ENCODE data around the gene TMC2. TPM values are rescaled to one million over a fixed set of nuclear protein-coding genes. Genes with fewer than 3 reads are reported as not detected.
"Not testable (repeated sequence)": the region's sequence is repeated elsewhere in the genome, so short reads cannot be mapped to it uniquely, and the experiment has no call there.

TMC2 gene
- total and polyA plus RNA-seq, 10 donors: 0.07 to 1.2 (median 0.13) TPM; not detected in 2

DNA sequence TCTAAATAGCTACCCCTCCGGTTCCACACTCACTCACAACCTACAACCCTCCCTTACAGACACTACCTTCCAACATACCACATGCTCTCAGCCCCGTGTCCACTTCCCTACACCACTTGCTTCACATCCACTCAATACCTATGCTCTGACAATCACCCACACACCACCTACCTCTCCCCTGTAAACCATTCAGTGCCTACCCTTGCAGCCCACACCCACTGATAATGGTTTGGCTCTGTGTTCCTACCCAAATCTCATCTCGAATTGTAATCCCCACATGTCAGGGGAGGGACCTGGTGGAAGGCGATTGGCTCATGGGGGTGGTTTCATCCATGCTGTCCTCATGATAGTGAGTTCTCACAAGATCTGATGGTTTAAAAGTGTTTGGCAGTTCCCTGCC is 17.8 kb upstream of the TMC2 start:
- Histone ChIP-seq H3K36me3 (no peaks in the 10 kb centered on the region), H3K4me1 (peaks cover 0 to 18% (median 5%) of the 10 kb centered on the region in 6 donors), H3K9me3 (no peaks in the 10 kb centered on the region), H3K27me3 (replicated peaks in 1 of 7) (no peaks in the 10 kb centered on the region), H3K27ac (no peak overlapping the region), H3K4me3 (no peak overlapping the region)
- intact Hi-C loops (cut with DNase I; ENCODE audit: low total_unique reads): no loop called here
- WGBS, 5 donors: 81 to 91% (median 83%) methylated on average over 4 of the region's 4 CpGs
- DNase-seq: no peak
- no peak for TF ChIP-seq POLR2A (IDR thresholded peaks at IDR 0.05)
- TF ChIP-seq POLR2AphosphoS5 (IDR thresholded peaks at IDR 0.05): no peak
- TF ChIP-seq, protein P1, sequence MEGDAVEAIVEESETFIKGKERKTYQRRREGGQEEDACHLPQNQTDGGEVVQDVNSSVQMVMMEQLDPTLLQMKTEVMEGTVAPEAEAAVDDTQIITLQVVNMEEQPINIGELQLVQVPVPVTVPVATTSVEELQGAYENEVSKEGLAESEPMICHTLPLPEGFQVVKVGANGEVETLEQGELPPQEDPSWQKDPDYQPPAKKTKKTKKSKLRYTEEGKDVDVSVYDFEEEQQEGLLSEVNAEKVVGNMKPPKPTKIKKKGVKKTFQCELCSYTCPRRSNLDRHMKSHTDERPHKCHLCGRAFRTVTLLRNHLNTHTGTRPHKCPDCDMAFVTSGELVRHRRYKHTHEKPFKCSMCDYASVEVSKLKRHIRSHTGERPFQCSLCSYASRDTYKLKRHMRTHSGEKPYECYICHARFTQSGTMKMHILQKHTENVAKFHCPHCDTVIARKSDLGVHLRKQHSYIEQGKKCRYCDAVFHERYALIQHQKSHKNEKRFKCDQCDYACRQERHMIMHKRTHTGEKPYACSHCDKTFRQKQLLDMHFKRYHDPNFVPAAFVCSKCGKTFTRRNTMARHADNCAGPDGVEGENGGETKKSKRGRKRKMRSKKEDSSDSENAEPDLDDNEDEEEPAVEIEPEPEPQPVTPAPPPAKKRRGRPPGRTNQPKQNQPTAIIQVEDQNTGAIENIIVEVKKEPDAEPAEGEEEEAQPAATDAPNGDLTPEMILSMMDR (IDR thresholded peaks at IDR 0.05 in 8 of 11, conservative IDR thresholded peaks at IDR 0.05 in 3 of 11): no peak

DNA sequence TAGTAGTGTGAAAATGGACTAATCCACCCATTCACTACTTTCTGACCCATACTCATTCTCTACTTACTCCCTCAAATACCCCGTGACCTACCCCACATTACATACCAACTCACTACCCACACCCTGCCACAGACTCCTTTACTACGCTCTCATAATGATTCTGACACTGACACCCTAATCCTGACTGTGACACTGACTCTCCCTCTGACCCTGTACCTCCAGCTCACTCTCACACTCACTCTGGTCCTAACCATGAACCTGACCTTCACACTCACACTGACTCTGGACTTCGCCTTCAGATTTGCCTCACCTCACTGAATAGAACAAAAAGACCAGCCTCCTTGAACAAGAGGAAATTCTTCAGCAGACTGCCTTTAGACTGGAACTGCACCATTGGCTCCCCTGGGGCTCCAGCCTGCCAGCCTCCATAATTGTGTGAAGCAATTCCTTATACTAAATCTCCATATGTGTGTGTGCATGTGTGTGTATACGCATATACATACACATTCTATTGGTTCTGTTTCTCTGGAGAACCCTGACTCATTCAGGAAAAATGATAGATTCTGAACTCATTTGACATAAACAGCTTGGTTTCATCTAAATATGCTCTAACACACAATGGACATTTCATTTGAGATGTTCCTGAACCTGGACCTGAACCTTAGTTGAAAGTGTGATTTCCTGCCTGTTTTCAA is 17.1 kb upstream of the TMC2 start:
- WGBS, 5 donors: 91 to 94% (median 91%) methylated on average over 4 of the region's 4 CpGs
- no peaks in the 10 kb centered on the region for H3K27me3 ChIP-seq (replicated peaks in 1 of 7)
- H3K4me1 ChIP-seq: peaks cover 0 to 25% (median 11%) of the 10 kb centered on the region in 6 donors
- H3K36me3 ChIP-seq: no peaks in the 10 kb centered on the region
- no peak for TF ChIP-seq POLR2A (IDR thresholded peaks at IDR 0.05)
- TF ChIP-seq, protein P1 (IDR thresholded peaks at IDR 0.05 in 8 of 11, conservative IDR thresholded peaks at IDR 0.05 in 3 of 11): no peak
- no peak for TF ChIP-seq POLR2AphosphoS5 (IDR thresholded peaks at IDR 0.05)
- intact Hi-C loops (cut with DNase I; ENCODE audit: low total_unique reads): no loop called here
- no peak overlapping the region for H3K27ac ChIP-seq
- no peak for DNase-seq
- no peak overlapping the region for H3K4me3 ChIP-seq
- H3K9me3 ChIP-seq: no peaks in the 10 kb centered on the region

DNA sequence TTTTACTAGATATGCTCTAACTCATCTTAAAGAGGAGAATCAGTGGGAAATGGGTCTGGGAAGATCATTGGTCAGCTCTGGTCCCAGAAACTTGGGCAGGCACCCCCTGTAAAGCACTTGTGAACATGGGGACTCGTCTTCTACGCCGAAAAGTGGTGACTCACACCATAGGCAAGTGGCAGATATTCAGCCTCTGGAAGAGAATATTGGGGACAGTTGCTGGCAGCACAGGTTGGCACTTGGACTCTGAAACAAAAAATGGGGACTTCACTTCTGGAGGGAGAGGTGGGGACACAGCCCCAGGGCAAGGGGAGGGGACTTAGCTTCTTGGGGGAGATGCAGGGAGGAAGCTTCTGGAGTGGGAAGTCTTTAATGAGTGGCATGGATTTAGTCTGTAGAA is 15.8 kb upstream of the TMC2 start:
- WGBS, 5 donors: 89 to 98% (median 93%) methylated on average over 3 of the region's 3 CpGs
- intact Hi-C loops (cut with DNase I; ENCODE audit: low total_unique reads): loop anchor here (10.0 kb wide), 1 partner anchor 124 kb away; no protein-coding TSS in a partner anchor
- Histone ChIP-seq H3K27ac (no peak overlapping the region), H3K4me1 (peaks cover 0 to 37% (median 17%) of the 10 kb centered on the region in 6 donors), H3K36me3 (no peaks in the 10 kb centered on the region), H3K4me3 (no peak overlapping the region), H3K27me3 (replicated peaks in 1 of 7) (peaks cover 0 to 10% (median 0%) of the 10 kb centered on the region in 7 donors), H3K9me3 (no peaks in the 10 kb centered on the region)
- DNase-seq: no peak
- TF ChIP-seq, protein P1 (IDR thresholded peaks at IDR 0.05 in 8 of 11, conservative IDR thresholded peaks at IDR 0.05 in 3 of 11): no peak

DNA sequence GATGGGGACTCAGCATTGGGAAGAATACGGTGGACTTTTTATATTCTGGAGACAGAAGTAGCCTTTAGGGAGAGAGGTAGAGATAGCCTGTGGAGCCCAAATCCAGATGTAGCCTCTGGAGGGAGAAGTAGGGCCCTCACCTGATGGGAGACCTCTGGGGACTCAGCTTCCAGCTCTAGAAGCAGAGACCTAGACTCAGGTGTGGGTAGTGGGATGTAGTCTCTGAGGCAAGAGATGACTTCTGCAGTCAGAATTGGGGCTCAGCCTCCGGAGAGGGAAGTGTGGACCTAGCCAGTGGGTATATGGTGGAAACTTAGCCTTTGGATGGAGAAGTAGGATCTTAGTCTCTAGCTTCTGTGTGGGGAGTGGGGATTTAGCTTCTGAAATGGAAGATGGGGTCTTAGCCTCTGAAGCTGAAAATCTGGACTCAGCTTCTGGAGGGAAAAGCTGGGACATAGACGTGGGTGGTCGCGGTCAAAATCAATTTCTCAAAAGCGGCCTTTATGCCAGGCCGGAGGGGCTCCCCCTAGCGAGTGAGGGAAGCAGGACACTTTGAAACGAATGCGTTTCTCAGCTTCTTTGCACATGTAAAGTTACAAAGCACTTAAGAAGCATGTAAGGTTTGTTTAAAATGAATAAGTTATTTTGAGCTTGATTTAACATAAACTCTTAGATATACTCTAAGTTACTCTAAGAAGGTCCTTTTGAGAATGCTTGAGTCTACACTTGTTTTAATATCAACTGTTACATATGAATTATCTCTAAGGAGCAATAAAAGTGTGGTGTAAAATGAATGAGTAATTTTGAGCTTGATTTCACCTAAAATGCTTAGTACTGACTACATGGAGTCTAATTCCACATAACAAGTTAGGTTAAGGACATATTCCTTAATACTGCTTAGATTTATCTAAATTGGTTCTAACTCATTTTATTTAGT is 14.7 kb upstream of the TMC2 start:
- peaks cover 0 to 43% (median 19%) of the 10 kb centered on the region in 6 donors for H3K4me1 ChIP-seq
- no peak for DNase-seq
- intact Hi-C loops (cut with DNase I; ENCODE audit: low total_unique reads): loop anchor here (10.0 kb wide), 1 partner anchor 123 kb away; no protein-coding TSS in a partner anchor
- WGBS, 5 donors: 13 to 20% (median 17%) methylated on average over 10 of the region's 10 CpGs
- no peak overlapping the region for H3K27ac ChIP-seq
- TF ChIP-seq, protein P1 (IDR thresholded peaks at IDR 0.05 in 8 of 11, conservative IDR thresholded peaks at IDR 0.05 in 3 of 11): peak; percentile 5 to 89 (median 80)
- TF ChIP-seq POLR2A (IDR thresholded peaks at IDR 0.05): no peak
- H3K9me3 ChIP-seq: no peaks in the 10 kb centered on the region
- H3K4me3 ChIP-seq: no peak overlapping the region
- H3K36me3 ChIP-seq: no peaks in the 10 kb centered on the region
- peaks cover 0 to 11% (median 0%) of the 10 kb centered on the region in 7 donors for H3K27me3 ChIP-seq (replicated peaks in 1 of 7)

DNA sequence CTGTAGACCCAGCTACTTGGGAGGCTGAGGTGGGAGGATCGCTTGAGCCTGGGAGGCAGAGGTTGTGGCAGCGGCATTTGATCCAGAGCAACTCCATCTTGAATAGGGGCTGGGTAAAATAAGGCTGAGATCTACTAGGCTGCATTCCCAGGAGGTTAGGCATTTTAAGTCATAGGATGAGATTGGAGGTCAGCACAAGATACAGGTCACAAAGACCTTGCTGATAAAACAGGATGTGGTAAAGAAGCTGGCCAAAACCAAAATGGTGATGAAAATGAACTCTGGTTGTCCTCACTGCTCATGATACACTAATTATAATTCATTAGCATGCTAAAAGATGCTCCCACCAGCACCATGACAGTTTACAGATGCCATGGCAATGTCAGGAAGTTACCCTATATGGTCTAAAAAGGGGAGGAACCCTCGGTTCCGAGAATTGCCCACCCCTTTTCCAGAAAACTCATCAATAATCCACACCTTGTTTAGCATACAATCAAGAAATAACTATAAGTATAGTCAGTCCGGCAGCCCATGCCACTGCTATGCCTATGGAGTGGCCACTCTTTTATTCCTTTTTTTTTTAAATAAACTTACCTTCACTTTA is 13.4 kb upstream of the TMC2 start:
- H3K4me3 ChIP-seq, H3K9me3 ChIP-seq, H3K27ac ChIP-seq, DNase-seq, H3K36me3 ChIP-seq: not testable (repeated sequence)
- Histone ChIP-seq H3K27me3 (replicated peaks in 1 of 7) (peaks cover 0 to 11% (median 0%) of the 10 kb centered on the region in 7 donors), H3K4me1 (peaks cover 0 to 43% (median 19%) of the 10 kb centered on the region in 6 donors)
- intact Hi-C loops (cut with DNase I; ENCODE audit: low total_unique reads): loop anchor here (10.0 kb wide), 1 partner anchor 122 kb away; no protein-coding TSS in a partner anchor
- WGBS, 5 donors: 82 to 85% (median 84%) methylated on average over 5 of the region's 5 CpGs

Measured in spleen (tissue), 11 donors.